Measurements from ENCODE around the gene HMGN5. TPM values are rescaled to one million over a fixed set of nuclear protein-coding genes. Genes with fewer than 3 reads are reported as not detected.

HMGN5 gene, protein sequence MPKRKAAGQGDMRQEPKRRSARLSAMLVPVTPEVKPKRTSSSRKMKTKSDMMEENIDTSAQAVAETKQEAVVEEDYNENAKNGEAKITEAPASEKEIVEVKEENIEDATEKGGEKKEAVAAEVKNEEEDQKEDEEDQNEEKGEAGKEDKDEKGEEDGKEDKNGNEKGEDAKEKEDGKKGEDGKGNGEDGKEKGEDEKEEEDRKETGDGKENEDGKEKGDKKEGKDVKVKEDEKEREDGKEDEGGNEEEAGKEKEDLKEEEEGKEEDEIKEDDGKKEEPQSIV
- total RNA-seq (1 to 10 TPM; 3.2 to 8.6 (median 4.9) TPM), polyA plus RNA-seq (1 to 10 TPM; 6.3 to 9.1 (median 7.4) TPM)
- long read RNA-seq, donor 1, transcript HMGN5-203 (6 exons, 578 nt): major isoform, 11 of 364 reads
- long read RNA-seq, donor 1, partial matches to known transcripts: 343 of 364 reads
- long read RNA-seq, donor 1, other reads (novel, unspliced or antisense): 6 of 364 reads
- long read RNA-seq, donor 2, transcript HMGN5-203 (6 exons, 578 nt): major isoform, 16 of 197 reads
- long read RNA-seq, donor 2, partial matches to known transcripts: 169 of 197 reads
- long read RNA-seq, donor 2, other reads (novel, unspliced or antisense): 6 of 197 reads

DNA sequence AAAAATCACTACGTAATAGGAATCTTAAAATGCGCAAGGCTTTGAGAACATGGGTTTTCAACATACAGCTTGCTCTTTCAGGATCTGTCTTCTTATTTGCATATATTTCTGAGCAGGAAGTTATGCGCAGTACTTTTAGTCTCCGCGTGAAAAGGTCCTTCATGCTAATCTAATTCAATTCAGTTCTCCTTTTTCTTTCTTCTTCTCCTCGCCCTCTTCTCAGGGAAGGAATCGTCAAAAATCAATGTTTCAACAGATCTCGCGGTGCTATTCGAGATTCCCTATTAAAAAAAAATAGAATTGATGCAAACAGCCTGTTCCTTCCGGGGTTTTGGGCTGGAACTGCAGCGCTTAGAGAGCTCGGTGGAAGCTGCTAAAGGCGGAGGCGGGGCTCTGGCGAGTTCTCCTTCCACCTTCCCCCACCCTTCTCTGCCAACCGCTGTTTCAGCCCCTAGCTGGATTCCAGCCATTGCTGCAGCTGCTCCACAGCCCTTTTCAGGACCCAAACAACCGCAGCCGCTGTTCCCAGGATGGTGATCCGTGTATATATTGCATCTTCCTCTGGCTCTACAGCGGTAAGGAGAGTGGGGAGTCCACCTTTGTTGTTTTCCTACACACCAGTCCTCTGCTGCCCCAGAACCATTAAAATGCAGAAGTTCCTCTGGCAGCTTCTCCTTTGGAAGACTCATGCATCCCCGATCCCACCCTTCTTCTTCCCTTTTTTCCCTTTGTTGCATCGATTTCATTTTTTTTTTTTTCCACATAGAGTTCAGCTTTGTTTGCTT lies at the start of gene HMGN5, which contains the start of gene SH3BGRL:
Gene HMGN5 (minus strand): TSS at position 243 of the 785 bp plus-strand sequence. CDS start 80,364 bp downstream, outside the sequence.
Gene SH3BGRL (plus strand): TSS at position 432 of the 785 bp plus-strand sequence. CDS start 99 bp downstream, at position 531.
- TF ChIP-seq POLR2AphosphoS5 (IDR thresholded peaks at IDR 0.05) (peak; percentile 39 to 75 (median 45)), CTCF (IDR thresholded peaks at IDR 0.05 in 8 of 11, conservative IDR thresholded peaks at IDR 0.05 in 3 of 11) (peak in 5 of 11 experiments; percentile 16 to 27 (median 23)), POLR2A (IDR thresholded peaks at IDR 0.05) (peak in 1 of 3 donors; percentile 29)

DNA sequence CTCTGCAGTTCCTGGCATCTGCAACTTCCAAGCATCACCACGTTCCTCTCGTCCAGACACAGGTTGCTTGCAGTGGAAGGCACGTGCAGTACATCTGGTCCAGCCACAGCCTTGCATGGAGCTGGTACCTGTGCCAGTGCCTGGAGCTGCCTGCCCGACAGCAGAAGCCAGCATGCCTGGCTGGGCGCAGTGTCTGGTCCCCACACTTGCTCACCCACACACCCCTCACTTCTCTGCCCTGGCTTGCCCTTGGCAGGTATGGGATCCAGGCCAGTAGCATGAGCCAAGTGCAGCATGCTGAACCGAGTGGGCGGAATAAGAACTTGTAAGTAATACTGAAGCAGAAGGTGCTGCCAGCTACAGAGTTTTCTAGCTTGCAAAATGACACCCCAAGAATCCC lies 40.0 kb upstream of the HMGN5 start:
- DNase-seq: peak; percentile 64
- Histone ChIP-seq H3K4me3 (no peak overlapping the region), H3K27me3 (replicated peaks in 1 of 7) (peaks cover 0 to 4% (median 0%) of the 10 kb centered on the region in 7 donors), H3K4me1 (no peaks in the 10 kb centered on the region), H3K27ac (no peak overlapping the region), H3K36me3 (peaks cover 0 to 43% (median 4%) of the 10 kb centered on the region in 6 donors), H3K9me3 (peaks cover 0 to 20% (median 11%) of the 10 kb centered on the region in 8 donors)
- 81 to 98% (median 98%) methylated on average over 5 to 7 of the region's 7 CpGs for WGBS, 5 donors
- intact Hi-C loops (cut with DNase I; ENCODE audit: low total_unique reads): no loop called here
- TF ChIP-seq POLR2A (IDR thresholded peaks at IDR 0.05) (no peak), POLR2AphosphoS5 (IDR thresholded peaks at IDR 0.05) (peak in 1 of 3 donors; percentile 20)

More for the DNA sequence above, at the start of gene HMGN5, which contains the start of gene SH3BGRL:
- 0 to 24% (median 3%) methylated on average over 19 to 23 of the region's 23 CpGs for WGBS, 5 donors
- DNase-seq: peak; percentile 92
- H3K27ac ChIP-seq: peak within 1 kb of the TSS; percentile 83 to 91 (median 89)
- peak within 1 kb of the TSS; percentile 52 to 82 (median 58) for H3K4me3 ChIP-seq
- no peaks in the 10 kb centered on the region for H3K36me3 ChIP-seq
- intact Hi-C loops (cut with DNase I; ENCODE audit: low total_unique reads): no loop called here
- no peaks in the 10 kb centered on the region for H3K27me3 ChIP-seq (replicated peaks in 1 of 7)
- no peaks in the 10 kb centered on the region for H3K9me3 ChIP-seq
- peaks cover 0 to 49% (median 20%) of the 10 kb centered on the region in 6 donors for H3K4me1 ChIP-seq

DNA sequence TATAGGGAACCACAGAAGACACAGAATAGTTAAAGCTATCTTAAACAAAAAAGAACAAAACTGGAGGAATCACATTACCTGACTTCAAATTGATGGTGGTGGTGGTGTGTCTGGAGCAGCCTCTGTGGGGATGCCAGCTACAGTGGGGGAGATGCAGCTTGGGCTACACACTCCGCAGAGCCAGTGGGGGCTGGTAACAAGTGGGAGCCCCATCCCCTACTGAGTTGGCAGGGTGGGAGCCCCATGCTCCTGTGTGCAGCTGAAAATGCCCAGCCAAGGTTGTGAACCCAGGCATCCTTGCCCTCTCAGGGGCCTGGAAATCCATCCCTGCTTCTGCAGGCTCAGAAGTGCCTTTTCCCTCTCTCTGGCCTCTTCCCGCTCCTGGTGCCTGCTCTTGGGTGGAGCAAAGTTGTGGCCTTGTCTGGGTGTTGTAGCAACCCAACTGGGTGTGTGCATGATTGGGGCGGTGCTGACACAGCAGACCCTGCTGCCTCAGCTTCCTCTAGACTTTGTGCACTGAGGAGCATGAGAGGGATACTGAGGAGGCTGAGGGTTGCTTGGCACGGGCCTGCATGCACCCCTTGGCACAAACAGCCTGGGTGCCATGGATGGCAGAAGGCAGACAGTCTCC lies 39.1 kb upstream of the HMGN5 start:
- intact Hi-C loops (cut with DNase I; ENCODE audit: low total_unique reads): no loop called here
- H3K36me3 ChIP-seq: peaks cover 0 to 44% (median 4%) of the 10 kb centered on the region in 6 donors
- 75 to 100% (median 89%) methylated on average over 3 to 4 of the region's 4 CpGs for WGBS, 5 donors
- peaks cover 0 to 4% (median 0%) of the 10 kb centered on the region in 7 donors for H3K27me3 ChIP-seq (replicated peaks in 1 of 7)
- H3K4me3 ChIP-seq: no peak overlapping the region
- no peak overlapping the region for H3K27ac ChIP-seq
- H3K9me3 ChIP-seq: peaks cover 0 to 20% (median 11%) of the 10 kb centered on the region in 8 donors
- no peaks in the 10 kb centered on the region for H3K4me1 ChIP-seq
- TF ChIP-seq CTCF (IDR thresholded peaks at IDR 0.05 in 8 of 11, conservative IDR thresholded peaks at IDR 0.05 in 3 of 11): no peak
- TF ChIP-seq POLR2A (IDR thresholded peaks at IDR 0.05): no peak
- TF ChIP-seq POLR2AphosphoS5 (IDR thresholded peaks at IDR 0.05): no peak
- no peak for DNase-seq

DNA sequence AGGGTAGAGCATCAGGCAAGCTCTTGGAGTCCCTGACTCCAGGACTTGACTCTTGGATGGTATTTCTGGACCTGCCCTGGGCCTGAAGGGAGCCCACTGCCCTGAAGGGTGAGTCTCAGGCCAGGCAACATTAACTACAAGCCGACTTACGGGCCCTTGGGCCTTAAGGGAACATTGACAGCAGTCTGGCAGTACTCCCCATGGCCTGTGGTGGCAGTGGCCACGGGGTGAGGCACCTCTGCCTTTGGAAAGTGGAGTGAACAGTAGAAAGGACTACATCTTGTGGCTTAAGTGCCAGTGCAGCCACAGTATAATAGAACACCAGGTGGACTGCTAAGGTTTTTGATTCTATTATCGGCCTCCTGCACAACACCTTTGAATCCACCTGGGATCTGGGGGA lies 36.5 kb upstream of the HMGN5 start:
- DNase-seq: no peak
- no peak overlapping the region for H3K4me3 ChIP-seq
- no peaks in the 10 kb centered on the region for H3K4me1 ChIP-seq
- H3K27me3 ChIP-seq (replicated peaks in 1 of 7): peaks cover 0 to 4% (median 0%) of the 10 kb centered on the region in 7 donors
- intact Hi-C loops (cut with DNase I; ENCODE audit: low total_unique reads): no loop called here
- TF ChIP-seq POLR2A (IDR thresholded peaks at IDR 0.05) (no peak), POLR2AphosphoS5 (IDR thresholded peaks at IDR 0.05) (no peak), CTCF (IDR thresholded peaks at IDR 0.05 in 8 of 11, conservative IDR thresholded peaks at IDR 0.05 in 3 of 11) (no peak)
- H3K36me3 ChIP-seq: peaks cover 0 to 44% (median 4%) of the 10 kb centered on the region in 6 donors
- peaks cover 0 to 20% (median 11%) of the 10 kb centered on the region in 8 donors for H3K9me3 ChIP-seq
- H3K27ac ChIP-seq: no peak overlapping the region
- WGBS, 5 donors: 84 to 100% (median 96%) methylated on average over 1 to 4 of the region's 4 CpGs
